Calu3 (cell line): ENCODE data around the gene LYPD5. TPM values are rescaled to one million over a fixed set of nuclear protein-coding genes. Genes with fewer than 3 reads are reported as not detected.

Source experiments
- BruUV-seq: library from RNA; stranded (reverse); fragments of 400-500 nt; replicated peaks from 2 replicates; lab custom pipeline; 2021; lab: Mats Ljungman, UMichigan
- CTCF ChIA-PET: fragments of 300-600 bp; sonication (Branson Sonifier 250); formaldehyde crosslinking; loops from one replicate; lab custom pipeline; 2022; ENCODE audit warnings: antibody characterized with exemption; lab: Charles Lee
- DNase-seq: peaks from one replicate; pipeline ENCODE4 v3.0.0; 2022
- H3K27ac Mint-ChIP-seq: one replicate; pipeline ENCODE4 v1.8.0; 2022; ENCODE audit warnings: mixed read lengths; ENCODE audit not compliant: unreplicated experiment
- H3K27me3 Mint-ChIP-seq: one replicate; pipeline ENCODE4 v1.8.0; 2022; ENCODE audit warnings: mixed read lengths; ENCODE audit not compliant: unreplicated experiment
- H3K36me3 Mint-ChIP-seq: one replicate; pipeline ENCODE4 v1.8.0; 2022; ENCODE audit warnings: mild to moderate bottlenecking, moderate library complexity, mixed read lengths; ENCODE audit not compliant: insufficient read depth, unreplicated experiment
- H3K4me1 Mint-ChIP-seq: one replicate; pipeline ENCODE4 v1.8.0; 2022; ENCODE audit warnings: mild to moderate bottlenecking, low read depth, mixed read lengths; ENCODE audit not compliant: unreplicated experiment
- H3K4me3 Mint-ChIP-seq: one replicate; pipeline ENCODE4 v1.8.0; 2022; ENCODE audit warnings: mild to moderate bottlenecking, low read depth, moderate library complexity, mixed read lengths; ENCODE audit not compliant: unreplicated experiment
- H3K9me3 Mint-ChIP-seq: one replicate; pipeline ENCODE4 v1.8.0; 2022; ENCODE audit warnings: low read depth, mixed read lengths; ENCODE audit not compliant: unreplicated experiment
- CTCF ChIP-seq: fragments of 200-600 bp; IDR thresholded peaks from one replicate; pipeline ENCODE4 v1.8.0; 2022; ENCODE audit warnings: antibody characterized with exemption; ENCODE audit not compliant: unreplicated experiment
- intact Hi-C: fragments of 100-400 bp; cut with micrococcal nuclease; formaldehyde crosslinking; loops from one replicate; pipeline ENCODE4 v1.10.0; 2022; ENCODE audit not compliant: unreplicated experiment
- total RNA-seq: library from RNA; stranded (reverse); gene quantifications from 2 replicates; pipeline ENCODE4 v1.2.3, GENCODE V29; 2022

The LYPD5 gene
- total RNA-seq, 1 experiment from 2014 or later, result 5.0 TPM

- intact Hi-C loops, result no loop called here
- no TSS peak for BruUV-seq
- H3K9me3 Mint-ChIP-seq, result peaks cover 3% of the 10 kb centered on the region
- CTCF ChIA-PET, result no interaction called here
- H3K4me3 Mint-ChIP-seq, result no peak overlapping the region
- DNase-seq, result no peak
- no peak overlapping the region for H3K27ac Mint-ChIP-seq
- no peak for TF ChIP-seq CTCF
- H3K36me3 Mint-ChIP-seq, result no peaks in the 10 kb centered on the region
- H3K4me1 Mint-ChIP-seq, result peaks cover 8% of the 10 kb centered on the region
- no peaks in the 10 kb centered on the region for H3K27me3 Mint-ChIP-seq
Measured at GRCh38 chr19:43804432-43804831, 2.2 kb upstream of the LYPD5 start.

DNA sequence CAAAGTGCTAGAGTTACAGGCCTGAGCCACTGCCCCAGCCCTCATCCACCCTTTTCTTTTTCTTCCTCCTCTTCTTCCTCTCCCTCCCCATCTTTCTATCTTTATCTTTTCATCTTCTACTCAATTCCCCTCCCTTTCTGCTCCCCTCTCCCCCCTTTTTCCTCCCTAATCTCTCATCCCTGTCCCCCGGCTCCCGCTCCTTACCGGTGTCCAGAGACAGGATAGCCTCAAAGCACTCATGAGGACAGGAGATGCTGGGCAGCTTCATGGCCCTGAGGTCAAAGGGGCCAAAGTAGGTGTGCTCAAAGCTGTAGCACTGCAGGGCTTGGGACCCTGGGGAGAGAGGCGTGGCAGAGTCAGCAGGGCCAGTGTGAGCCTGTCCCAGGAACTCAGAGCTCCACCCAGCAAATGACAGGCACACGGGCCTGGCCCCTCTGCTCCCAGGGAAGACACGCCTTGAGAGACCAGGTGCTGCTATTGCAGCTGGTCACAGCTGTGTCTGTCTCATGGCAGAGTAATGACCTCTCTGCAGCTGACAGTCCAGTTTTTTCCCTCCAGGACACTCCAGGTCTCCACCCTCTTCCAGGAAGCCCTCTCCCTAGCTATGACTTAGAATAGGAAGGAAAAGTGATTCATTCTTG, 2.6 kb downstream of the LYPD5 start:
- CTCF ChIA-PET, result no interaction called here
- Mint-ChIP-seq H3K4me1 (peaks cover 23% of the 10 kb centered on the region), H3K27me3 (no peaks in the 10 kb centered on the region), H3K36me3 (peaks cover 19% of the 10 kb centered on the region), H3K9me3 (no peaks in the 10 kb centered on the region), H3K27ac (no peak overlapping the region), H3K4me3 (peak overlapping the region; percentile 85)
- BruUV-seq, result no TSS peak
- intact Hi-C loops, result no loop called here
- DNase-seq, result no peak
- TF ChIP-seq CTCF, result no peak

DNA sequence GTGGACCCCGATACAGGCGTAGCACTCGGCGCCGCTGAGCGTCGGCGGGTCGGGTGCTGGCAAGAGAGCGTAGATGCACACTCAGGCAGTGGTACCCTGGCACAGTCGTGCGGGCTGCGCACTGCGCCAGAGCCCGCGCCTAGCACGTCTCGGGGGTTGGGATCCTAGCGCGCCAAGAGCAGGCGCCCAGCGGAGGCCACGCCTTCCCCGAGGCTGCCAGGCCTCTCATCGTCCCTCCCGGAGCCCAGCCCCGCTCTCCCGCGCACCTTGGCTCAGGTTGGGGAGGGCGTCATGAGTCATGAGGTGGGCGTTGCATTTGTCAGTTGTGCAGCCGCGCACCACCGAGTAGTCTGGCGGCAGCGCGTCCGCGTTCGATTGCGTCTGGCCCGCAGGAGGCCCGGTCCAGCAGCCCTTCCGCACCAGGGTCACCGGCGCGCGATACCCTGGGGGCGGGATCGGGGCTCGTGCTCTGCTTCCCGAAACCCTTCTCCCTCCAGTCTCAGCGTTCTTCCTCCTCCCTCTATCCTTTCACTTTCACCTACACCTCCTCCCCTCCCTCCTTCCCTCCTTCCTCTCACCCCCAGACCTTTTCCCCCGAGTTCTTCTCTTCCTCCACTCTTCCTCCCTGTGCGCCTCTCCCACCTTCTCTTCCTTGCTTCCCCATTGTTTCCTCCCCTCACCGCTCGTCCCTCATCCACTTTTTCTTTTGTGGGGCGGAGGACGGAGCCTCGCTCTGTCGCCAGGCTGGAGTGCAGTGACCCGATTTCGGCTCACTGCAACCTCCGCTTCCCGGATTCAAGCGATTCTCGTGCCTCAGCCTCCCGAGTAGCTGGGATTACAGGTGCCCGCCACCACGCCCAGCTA, 3.5 kb downstream of the LYPD5 start:
- no peak for TF ChIP-seq CTCF
- Mint-ChIP-seq H3K27me3 (no peaks in the 10 kb centered on the region), H3K36me3 (peaks cover 19% of the 10 kb centered on the region), H3K4me1 (peaks cover 17% of the 10 kb centered on the region), H3K4me3 (peak overlapping the region; percentile 85), H3K27ac (peak overlapping the region; percentile 16), H3K9me3 (no peaks in the 10 kb centered on the region)
- CTCF ChIA-PET, result no interaction called here
- intact Hi-C loops, result no loop called here
- no TSS peak for BruUV-seq
- peak; percentile 88 for DNase-seq

DNA sequence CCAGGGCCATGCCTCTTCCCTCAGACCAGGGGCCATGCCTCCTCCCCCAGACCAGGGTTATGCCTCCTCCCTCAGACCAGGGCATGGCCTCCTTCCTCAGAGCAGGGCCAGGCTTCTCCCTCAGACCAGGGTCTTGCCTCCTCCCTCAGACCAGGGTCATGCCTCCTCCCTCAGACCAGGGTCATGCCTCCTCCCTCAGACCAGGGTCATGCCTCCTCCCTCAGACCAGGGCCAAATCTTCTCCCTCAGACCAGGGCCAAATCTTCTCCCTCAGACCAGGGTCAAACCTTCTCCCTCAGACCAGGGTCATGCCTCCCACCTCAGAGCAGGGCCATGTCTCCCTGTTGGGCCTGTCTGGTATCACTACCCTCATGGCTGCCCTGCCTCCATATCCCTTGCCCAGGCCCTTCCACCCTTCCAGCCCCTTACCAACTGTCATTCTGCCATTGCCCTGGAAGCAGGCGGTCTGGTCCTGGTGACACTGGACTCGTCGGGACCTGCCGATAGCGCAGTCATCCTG, 4.2 kb downstream of the LYPD5 start:
- CTCF ChIA-PET, result no interaction called here
- TF ChIP-seq CTCF, result no peak
- H3K36me3 Mint-ChIP-seq, result peaks cover 19% of the 10 kb centered on the region
- peak overlapping the region; percentile 16 for H3K27ac Mint-ChIP-seq
- peak overlapping the region; percentile 85 for H3K4me3 Mint-ChIP-seq
- no peaks in the 10 kb centered on the region for H3K27me3 Mint-ChIP-seq
- no peak for DNase-seq
- peaks cover 17% of the 10 kb centered on the region for H3K4me1 Mint-ChIP-seq
- no peaks in the 10 kb centered on the region for H3K9me3 Mint-ChIP-seq
- intact Hi-C loops, result no loop called here
- no TSS peak for BruUV-seq
